Measurements from ENCODE around the gene CHST3.
"Not testable (repeated sequence)": the region's sequence is repeated elsewhere in the genome, so short reads cannot be mapped to it uniquely, and the experiment has no call there.

CHST3 gene

DNA sequence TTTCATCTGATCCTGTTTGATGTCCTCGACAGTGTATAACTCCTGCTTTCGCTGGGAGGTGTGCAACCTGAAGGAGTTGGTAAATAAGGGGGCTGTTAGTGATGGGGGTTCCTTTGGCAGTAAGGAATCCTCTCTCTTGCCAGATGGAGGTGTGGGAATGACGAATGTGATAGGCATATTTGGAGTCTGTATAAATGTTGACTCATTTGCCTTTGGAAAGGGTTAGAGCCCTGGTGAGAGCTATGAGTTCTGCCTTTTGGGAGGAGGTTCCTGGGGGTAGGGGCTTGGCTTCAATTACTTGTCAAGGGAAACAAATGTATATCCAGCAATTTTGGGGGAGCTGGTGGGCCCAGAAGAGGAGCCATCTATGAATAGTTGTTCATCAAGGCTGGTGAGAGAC lies 11.4 kb upstream of the CHST3 start:
- DNase-seq = no peak

DNA sequence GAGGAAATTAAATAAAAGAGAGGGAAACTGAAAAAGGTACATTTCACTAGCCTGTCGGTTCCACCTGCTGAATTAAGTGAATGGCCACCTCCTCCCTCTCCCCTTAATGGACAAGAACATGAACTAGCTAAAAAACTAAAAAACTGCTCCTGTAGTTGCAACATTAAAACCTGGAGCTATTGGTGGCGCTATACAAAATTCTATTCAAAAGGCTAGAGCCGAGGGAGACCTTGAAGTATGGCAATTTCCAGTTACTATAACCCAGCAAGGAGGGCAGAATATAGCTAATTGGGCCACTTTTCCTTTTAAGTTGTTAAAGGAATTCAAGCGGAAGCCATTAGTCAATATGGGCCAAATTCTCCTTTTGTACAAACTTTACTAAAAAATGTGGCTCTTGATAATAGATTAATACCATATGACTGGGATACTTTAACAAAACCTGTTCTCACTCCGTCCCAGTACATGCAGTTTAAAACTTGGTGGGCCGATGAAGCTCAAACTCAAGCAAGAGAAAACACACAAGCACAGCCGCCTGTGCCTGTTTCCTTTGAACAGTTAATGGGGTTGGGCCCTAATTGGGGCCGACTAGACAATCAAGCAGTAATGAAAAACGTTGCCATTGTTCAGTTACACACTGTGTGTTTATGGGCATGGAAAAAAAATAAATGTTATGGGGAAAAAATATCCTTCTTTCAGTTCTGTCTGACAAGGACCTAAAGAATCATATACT lies 6.5 kb upstream of the CHST3 start:
- no peak for DNase-seq

DNA sequence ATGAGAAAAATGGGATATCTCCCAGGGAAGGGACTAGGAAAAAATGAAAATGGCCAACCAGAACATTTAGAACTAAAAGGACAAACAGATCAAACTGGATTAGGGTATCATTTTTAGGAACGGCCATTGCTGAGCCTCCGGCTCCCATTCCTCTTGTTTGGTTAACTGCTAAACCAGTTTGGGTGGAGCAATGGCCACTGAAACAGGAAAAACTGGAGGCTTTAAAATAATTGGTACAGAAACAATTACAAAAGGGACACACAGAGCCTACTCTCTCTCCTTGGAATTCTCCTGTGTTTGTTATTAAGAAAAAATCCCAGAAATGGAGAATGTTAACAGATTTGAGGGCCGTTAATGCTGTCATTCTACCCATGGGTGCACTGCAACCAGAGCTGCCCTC lies 4.7 kb upstream of the CHST3 start:
- DNase-seq = no peak

DNA sequence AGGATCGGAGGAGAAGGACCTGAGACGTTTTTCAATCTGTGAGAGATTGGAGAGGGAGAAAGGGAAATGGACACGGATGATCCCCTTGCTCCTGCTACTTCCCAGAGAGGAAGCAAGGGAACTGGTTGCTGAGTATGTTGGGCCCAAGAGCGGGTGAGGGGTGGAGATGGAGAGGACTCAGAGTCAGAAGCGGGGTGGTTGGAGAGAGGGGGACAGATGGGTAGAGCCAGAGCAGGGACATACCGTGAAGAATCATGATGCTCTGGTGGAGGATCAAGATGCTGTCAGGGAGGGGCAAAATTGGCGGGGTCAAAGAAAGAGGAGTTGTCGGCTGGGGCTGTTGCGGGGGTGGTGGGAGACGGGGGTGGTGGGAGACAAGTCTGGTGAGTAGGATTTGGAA lies 2.4 kb upstream of the CHST3 start:
- no peak for DNase-seq

GRCh38 chr10:71962901-71963300 lies 1.3 kb upstream of the CHST3 start:
- DNase-seq = no peak

DNA sequence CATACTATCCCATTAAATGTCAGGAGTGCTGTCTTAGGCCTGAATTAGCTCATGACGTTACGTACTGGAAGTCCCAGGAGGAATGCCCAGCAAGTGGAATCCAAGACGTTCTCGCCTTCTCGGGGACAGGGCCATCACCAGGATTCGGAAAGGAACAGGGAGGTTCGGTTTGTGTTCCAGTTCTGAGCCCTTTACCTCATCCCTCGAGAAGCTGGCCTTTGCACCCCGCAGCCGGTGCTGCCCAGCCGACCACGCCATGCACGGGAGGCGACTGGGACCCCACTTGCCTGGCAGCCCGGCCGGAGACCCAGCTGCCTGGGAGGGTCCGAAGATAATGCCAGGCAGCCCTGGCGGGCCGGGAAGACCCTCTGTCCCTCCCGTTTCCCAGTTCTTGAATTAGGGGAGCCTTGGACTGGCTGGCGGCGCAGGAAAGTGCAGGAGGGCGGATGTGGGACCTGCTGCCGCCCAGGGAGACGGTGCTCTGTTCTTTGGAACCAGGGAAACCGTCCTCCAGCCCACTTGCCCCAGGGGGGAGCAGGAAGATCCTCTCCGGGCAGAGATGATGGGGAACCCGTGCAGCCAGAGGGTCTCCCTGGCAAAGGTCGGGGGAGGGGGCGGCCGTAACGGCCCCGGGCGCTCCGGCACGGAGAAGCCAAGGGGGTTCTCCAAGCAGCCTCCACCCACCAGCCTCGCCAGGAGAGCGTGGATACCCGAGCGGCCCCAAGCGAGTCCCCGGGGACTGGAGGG lies 671 bp upstream of the CHST3 start:
- no peak for DNase-seq

GRCh38 chr10:71964743-71965515 lies 734 bp downstream of the CHST3 start:
- DNase-seq = no peak

GRCh38 chr10:71965623-71966022 lies 1.4 kb downstream of the CHST3 start:
- no peak for DNase-seq

DNA sequence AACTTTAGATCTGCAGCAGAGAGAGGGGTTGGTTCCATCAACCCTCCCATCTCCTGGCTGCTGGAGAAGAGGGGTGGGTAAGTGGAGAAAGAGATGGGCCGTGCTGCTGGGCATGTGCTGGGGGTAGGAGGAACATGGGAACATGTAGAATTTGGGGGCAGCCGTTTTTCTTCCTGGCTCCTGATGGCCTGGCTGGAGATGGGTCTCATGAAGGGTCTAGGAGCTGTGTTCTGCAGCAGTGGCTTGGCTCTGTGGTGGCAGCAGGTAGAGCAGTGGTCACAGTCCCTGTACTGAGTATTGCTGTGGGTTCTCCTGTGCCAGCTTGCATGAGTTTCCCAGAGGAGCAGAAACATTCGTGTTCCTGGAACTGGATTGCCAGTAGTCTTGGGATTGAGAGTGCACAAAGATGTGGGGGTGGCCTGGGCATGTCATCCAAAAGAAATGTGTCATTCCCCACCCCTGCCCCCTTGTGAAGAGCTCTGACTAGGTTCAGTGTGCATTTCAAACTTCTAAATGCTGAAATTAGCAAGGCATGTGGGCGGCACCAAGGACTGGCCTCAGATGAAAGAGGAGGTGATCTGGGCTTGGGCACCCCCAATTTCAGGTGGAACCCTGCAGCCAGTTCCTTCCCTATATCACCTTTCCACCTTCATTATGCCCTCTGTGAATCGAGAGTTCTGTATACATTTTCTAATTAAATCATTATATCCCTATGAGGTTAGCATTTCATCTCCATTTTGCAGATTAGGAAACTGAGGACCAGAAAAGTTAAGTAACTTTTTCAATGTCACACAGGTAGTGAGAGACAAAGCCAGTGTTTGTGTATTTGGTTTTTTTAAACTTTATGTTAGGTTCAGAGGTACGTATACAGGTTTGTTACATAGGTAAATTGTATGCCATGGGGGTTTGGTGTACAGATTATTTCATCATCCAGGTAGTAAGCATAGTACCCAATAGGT lies 2.1 kb downstream of the CHST3 start:
- DNase-seq = no peak

- DNase-seq = not testable (repeated sequence)
Observed at GRCh38 chr10:71967958-71968357, 3.8 kb downstream of the CHST3 start.

DNA sequence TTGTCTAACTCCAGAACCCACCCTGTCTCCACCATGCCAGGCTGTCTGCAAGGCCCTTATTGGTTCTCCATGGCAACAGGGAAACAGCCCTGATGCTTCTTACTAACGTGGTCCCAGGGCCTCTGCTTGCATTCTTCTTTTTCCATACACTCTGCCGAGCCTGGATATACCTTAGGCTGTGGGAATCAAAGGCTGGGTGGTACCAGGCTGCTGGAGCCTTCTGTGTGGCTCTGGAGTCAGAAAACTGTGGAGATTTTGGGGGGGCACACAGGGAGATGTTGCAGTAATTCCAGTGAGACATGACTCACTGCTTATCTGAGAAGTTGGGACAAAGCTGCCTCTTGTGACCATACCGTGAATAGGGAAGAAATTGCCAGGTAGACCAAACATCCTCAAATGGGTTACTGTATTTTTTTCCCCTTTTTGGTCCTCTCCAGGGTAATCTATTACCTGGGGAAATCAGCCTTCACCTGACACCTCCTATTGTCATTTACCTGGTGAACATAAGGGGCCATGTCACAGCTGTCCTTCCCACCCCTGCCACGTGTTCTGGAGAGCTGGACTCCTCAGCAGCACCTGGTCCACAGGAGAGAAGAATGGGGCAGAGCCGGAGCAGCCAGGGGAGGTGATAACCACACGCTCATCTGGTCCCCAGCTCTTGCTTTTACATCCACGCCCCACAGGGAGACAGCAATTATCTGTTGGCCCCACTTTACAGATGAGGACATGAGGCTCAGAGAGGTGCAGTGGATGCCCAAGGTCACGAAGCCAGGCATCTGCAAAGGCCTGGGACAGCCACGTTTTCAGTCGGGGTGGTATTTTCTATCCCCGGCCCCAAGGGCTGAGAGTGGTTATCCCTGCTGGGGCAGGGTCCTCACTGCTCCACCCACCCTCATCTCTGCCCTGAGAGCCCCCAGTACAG lies 4.6 kb downstream of the CHST3 start:
- no peak for DNase-seq

DNA sequence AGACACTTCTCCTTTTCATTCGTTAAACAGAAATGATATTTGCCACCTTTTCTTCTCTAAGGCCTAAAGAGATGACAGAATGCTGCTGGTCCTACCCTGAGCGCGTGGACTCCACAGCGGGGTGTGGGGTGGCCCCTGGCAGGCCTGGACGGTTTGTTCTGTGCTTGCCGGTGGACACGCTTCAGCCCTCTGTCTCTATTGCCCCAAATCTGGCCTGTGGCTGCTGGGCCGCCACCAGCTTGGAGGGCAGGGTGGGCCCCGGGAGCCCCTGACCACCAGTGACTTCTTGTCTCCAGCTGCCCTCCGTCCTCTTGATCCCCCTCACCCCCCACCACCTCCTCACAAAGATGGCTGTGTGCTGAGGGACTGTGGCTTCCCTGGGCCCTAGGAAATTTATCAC lies 5.7 kb downstream of the CHST3 start:
- DNase-seq = no peak

DNA sequence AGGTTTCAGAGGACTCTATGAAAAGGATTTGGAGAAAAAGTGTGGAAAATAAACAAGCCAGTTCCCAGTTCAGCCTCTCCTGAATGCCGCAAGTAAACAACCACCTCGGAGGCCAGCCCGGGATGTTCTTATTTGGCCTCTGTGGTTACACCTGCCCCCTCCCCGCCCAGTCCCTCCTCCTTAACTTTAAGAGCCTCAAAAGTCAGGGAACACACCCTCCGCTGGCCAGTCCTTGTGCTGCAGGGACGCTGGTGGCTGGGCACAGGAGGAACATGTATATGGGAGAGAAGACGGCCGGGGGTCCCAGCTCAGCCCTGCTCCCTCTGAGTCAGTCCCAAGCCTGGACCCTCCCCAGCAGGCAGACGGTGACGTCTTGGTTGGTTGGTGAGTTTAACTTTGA lies 6.1 kb downstream of the CHST3 start:
- DNase-seq = no peak

GRCh38 chr10:71970869-71971268 lies 6.7 kb downstream of the CHST3 start:
- no peak for DNase-seq

- no peak for DNase-seq
Observed at GRCh38 chr10:71971311-71971731, 7.1 kb downstream of the CHST3 start.

DNA sequence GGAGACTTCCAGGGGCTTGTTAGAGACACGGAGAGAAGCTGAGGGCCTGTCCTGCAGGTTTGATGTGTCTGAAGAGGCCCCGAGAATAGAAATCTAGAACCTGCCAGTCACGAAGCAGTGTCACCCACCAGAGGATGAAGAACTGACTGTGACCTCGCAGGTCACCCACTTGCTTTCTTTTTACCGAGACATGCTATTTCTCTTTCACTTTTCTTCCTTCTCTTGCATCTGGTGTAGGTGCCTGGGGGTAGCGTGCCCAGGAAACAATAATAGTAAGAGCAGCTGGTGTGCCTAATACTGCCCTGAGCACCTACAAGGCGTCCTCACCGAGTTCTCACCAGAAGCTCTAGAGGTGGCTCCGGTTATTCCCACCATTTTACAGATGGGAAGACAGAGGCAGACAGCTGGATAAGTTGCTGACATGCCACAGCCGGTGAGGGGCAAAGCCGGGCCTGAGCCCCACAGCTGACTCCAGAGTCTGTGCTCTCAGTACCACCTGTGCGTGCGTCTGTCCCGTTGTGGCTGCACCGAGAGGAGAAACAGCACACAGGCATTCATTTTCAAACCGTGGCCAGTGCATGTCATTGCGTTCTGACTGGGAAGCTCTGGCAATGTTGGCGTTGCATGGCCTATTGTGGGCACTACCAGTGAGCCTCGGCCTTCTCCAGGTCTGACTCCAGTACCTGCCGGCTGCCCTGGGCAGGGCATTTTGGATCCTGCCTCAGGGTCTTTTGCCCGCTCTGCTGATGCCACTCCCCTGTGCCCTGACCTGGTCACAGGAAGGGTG lies 7.8 kb downstream of the CHST3 start:
- no peak for DNase-seq

GRCh38 chr10:71972746-71973695 lies 8.8 kb downstream of the CHST3 start:
- DNase-seq = no peak

- DNase-seq = no peak
Observed at GRCh38 chr10:71973777-71974488, 9.7 kb downstream of the CHST3 start.
